IMR-90 (cell line): ENCODE results near the gene SLCO3A1.

Experiments used
- BHLHE40 ChIP-seq: fragments of 150-350 bp; IDR thresholded peaks from 2 replicates; pipeline ENCODE4 v1.6.1; 2016; ENCODE audit warnings: mild to moderate bottlenecking, low read depth, low read length
- CEBPB ChIP-seq: IDR thresholded peaks from 2 replicates; pipeline ENCODE4 v1.6.1; 2012; ENCODE audit warnings: low read depth, low read length, improper control_type of control experiment
- FOS ChIP-seq: fragments of 150-350 bp; IDR thresholded peaks from 2 replicates; pipeline ENCODE4 v1.6.1; 2016; ENCODE audit warnings: low read depth, low read length
- MAFK ChIP-seq: IDR thresholded peaks from 2 replicates; pipeline ENCODE4 v1.6.1; 2012; ENCODE audit warnings: low read depth, low read length, improper control_type of control experiment
- MXI1 ChIP-seq: IDR thresholded peaks from 2 replicates; pipeline ENCODE4 v1.6.1; 2012; ENCODE audit warnings: low read depth, mild to moderate bottlenecking, low read length, moderate library complexity, borderline replicate concordance
- POLR2A ChIP-seq: IDR thresholded peaks from 2 replicates; pipeline ENCODE4 v1.6.1; 2012; ENCODE audit warnings: mild to moderate bottlenecking, low read depth, low read length
- RAD21 ChIP-seq: IDR thresholded peaks from 2 replicates; pipeline ENCODE4 v1.6.1; 2012; ENCODE audit warnings: low read length, improper control_type of control experiment
- RCOR1 ChIP-seq: IDR thresholded peaks from 2 replicates; pipeline ENCODE4 v1.6.1; 2012; ENCODE audit warnings: mild to moderate bottlenecking, low read length, improper control_type of control experiment; ENCODE audit not compliant: insufficient replicate concordance
- RFX5 ChIP-seq: IDR thresholded peaks from 2 replicates; pipeline ENCODE4 v1.8.0; 2012; ENCODE audit warnings: low read depth, mild to moderate bottlenecking, low read length, moderate library complexity
- TF ChIP-seq, protein P1 (sequence below): conservative IDR thresholded peaks from 2 replicates; pipeline ENCODE4 v1.5.1; 2012; ENCODE audit warnings: mild to moderate bottlenecking, low read depth, low read length, improper control_type of control experiment

DNA sequence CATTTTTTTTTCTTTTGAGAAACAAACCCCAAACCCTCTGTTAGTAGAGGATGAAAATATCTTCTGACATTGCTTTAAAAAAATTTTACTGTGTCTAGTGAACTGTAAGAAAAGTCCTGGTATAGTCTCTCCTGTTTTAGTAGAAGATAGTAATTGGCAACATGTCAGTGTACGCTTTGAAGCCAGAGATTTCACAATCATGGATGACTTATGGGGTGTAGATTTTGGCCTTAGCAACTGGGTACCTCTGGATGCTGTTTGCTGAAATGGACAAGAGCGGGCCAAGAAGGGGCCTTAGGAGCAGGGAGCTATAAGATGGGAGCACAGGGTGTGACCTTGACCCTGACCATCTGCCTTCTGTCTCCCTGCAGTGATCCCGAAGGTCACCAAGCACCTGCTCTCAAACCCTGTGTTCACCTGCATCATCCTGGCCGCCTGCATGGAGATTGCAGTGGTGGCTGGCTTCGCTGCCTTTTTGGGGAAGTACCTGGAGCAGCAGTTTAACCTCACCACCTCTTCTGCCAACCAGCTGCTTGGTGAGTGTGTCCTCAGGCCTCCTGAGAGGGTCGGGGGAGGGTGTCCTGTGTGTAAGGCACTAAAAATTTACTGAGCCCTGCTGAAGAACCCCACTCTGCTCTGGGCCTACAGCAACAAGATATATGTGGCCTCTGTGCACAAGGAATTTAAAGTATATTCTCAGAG is 266.7 kb downstream of the SLCO3A1 start:
- TF ChIP-seq POLR2A (no peak), RAD21 (no peak), BHLHE40 (no peak), MXI1 (no peak), RFX5 (no peak), RCOR1 (no peak), FOS (no peak), CEBPB (peak; percentile 54), MAFK (no peak)
- TF ChIP-seq, protein P1, sequence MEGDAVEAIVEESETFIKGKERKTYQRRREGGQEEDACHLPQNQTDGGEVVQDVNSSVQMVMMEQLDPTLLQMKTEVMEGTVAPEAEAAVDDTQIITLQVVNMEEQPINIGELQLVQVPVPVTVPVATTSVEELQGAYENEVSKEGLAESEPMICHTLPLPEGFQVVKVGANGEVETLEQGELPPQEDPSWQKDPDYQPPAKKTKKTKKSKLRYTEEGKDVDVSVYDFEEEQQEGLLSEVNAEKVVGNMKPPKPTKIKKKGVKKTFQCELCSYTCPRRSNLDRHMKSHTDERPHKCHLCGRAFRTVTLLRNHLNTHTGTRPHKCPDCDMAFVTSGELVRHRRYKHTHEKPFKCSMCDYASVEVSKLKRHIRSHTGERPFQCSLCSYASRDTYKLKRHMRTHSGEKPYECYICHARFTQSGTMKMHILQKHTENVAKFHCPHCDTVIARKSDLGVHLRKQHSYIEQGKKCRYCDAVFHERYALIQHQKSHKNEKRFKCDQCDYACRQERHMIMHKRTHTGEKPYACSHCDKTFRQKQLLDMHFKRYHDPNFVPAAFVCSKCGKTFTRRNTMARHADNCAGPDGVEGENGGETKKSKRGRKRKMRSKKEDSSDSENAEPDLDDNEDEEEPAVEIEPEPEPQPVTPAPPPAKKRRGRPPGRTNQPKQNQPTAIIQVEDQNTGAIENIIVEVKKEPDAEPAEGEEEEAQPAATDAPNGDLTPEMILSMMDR: no peak
